Caco-2 (cell line): ENCODE measurements around the gene NCAM2. TPM values are rescaled to one million over a fixed set of nuclear protein-coding genes. Genes with fewer than 3 reads are reported as not detected.

Experiments
- BruUV-seq: library from RNA; stranded (reverse); fragments of 400-500 nt; replicated peaks from 2 replicates; lab custom pipeline; 2021; lab: Mats Ljungman, UMichigan
- CTCF ChIA-PET: fragments of 300-600 bp; sonication (Branson Sonifier 250); formaldehyde crosslinking; loops from one replicate; lab custom pipeline; 2022; ENCODE audit warnings: antibody characterized with exemption; lab: Charles Lee
- POLR2A ChIA-PET: fragments of 300-600 bp; sonication (Branson Sonifier 250); formaldehyde crosslinking; loops from one replicate; lab custom pipeline; 2022; ENCODE audit warnings: antibody characterized with exemption; lab: Charles Lee
- DNase-seq, 2 experiments: peaks; one replicate each; pipeline versions ENCODE4 v3.0.0 to v3.0.0-alpha.2; 2020 to 2022
- H3K27me3 ChIP-seq: replicated peaks from 2 replicates; pipeline ENCODE4 v1.6.0; 2011; ENCODE audit warnings: low read length; ENCODE audit not compliant: control insufficient read depth, insufficient read depth
- H3K36me3 ChIP-seq: 2 replicates; pipeline ENCODE4 v1.5.1; 2011; ENCODE audit warnings: low read length; ENCODE audit not compliant: control insufficient read depth, insufficient read depth
- H3K4me1 ChIP-seq: fragments of 250-450 bp; sonication (Bioruptor Pico); 2 replicates; pipeline ENCODE4 v1.5.1; 2020; ENCODE audit warnings: mild to moderate bottlenecking
- H3K4me3 ChIP-seq: 2 replicates; pipeline ENCODE4 v1.5.1; 2011; ENCODE audit warnings: low read depth, mild to moderate bottlenecking, control low read depth, low read length
- H3K9me3 ChIP-seq: fragments of 250-450 bp; sonication (Bioruptor Pico); 2 replicates; pipeline ENCODE4 v1.5.1; 2020; ENCODE audit warnings: mild to moderate bottlenecking, moderate library complexity
- H3K27ac Mint-ChIP-seq: one replicate; pipeline ENCODE4 v1.8.0; 2022; ENCODE audit warnings: mixed read lengths; ENCODE audit not compliant: unreplicated experiment
- H3K27me3 Mint-ChIP-seq: one replicate; pipeline ENCODE4 v1.8.0; 2022; ENCODE audit warnings: mixed read lengths; ENCODE audit not compliant: insufficient read depth, unreplicated experiment
- H3K36me3 Mint-ChIP-seq: one replicate; pipeline ENCODE4 v1.8.0; 2022; ENCODE audit warnings: mild to moderate bottlenecking, mixed read lengths; ENCODE audit not compliant: insufficient read depth, unreplicated experiment
- H3K4me1 Mint-ChIP-seq: one replicate; pipeline ENCODE4 v1.8.0; 2022; ENCODE audit warnings: low read depth, mixed read lengths; ENCODE audit not compliant: unreplicated experiment
- H3K4me3 Mint-ChIP-seq: one replicate; pipeline ENCODE4 v1.8.0; 2022; ENCODE audit warnings: mild to moderate bottlenecking, moderate library complexity, mixed read lengths; ENCODE audit not compliant: unreplicated experiment
- H3K9me3 Mint-ChIP-seq: one replicate; pipeline ENCODE4 v1.8.0; 2022; ENCODE audit warnings: mixed read lengths; ENCODE audit not compliant: unreplicated experiment
- intact Hi-C: fragments of 100-400 bp; cut with micrococcal nuclease; formaldehyde crosslinking; loops from one replicate; pipeline ENCODE4 v1.10.0; 2022; ENCODE audit not compliant: unreplicated experiment
- total RNA-seq: library from RNA; stranded (reverse); gene quantifications from 2 replicates; pipeline ENCODE4 v1.2.3, GENCODE V29; 2022
- TF ChIP-seq, protein P1 (sequence below), 2 experiments: fragments of 200-600 bp in 1 of 2; IDR thresholded peaks; 1 replicate in 1 of 2; 2 replicates in 1 of 2; pipeline versions ENCODE4 v1.5.1 to v1.8.0; 2011 to 2022; ENCODE audit warnings: antibody characterized with exemption in 1 of 2, control low read depth in 1 of 2, inconsistent platforms in 1 of 2, low read depth in 1 of 2, low read length in 1 of 2, mild to moderate bottlenecking in 1 of 2, moderate library complexity in 1 of 2; ENCODE audit not compliant: insufficient read depth in 1 of 2, severe bottlenecking in 1 of 2, unreplicated experiment in 1 of 2

NCAM2 gene
- total RNA-seq, 1 experiment from 2014 or later, result not detected

- intact Hi-C loops, result no loop called here
- Histone ChIP-seq H3K9me3 (no peaks in the 10 kb centered on the region), H3K27me3 (no peaks in the 10 kb centered on the region), H3K4me1 (no peaks in the 10 kb centered on the region), H3K4me3 (no peak overlapping the region), H3K36me3 (no peaks in the 10 kb centered on the region)
- Mint-ChIP-seq H3K36me3 (no peaks in the 10 kb centered on the region), H3K9me3 (no peaks in the 10 kb centered on the region), H3K4me1 (no peaks in the 10 kb centered on the region), H3K27ac (no peak overlapping the region), H3K27me3 (peaks cover 8% of the 10 kb centered on the region), H3K4me3 (no peak overlapping the region)
- no TSS peak for BruUV-seq
- ChIA-PET POLR2A (no interaction called here), CTCF (interaction anchor here (1.4 kb wide), 1 partner anchor 101 kb away, joined by 3 read pairs; no protein-coding TSS in a partner anchor)
- TF ChIP-seq, protein P1, sequence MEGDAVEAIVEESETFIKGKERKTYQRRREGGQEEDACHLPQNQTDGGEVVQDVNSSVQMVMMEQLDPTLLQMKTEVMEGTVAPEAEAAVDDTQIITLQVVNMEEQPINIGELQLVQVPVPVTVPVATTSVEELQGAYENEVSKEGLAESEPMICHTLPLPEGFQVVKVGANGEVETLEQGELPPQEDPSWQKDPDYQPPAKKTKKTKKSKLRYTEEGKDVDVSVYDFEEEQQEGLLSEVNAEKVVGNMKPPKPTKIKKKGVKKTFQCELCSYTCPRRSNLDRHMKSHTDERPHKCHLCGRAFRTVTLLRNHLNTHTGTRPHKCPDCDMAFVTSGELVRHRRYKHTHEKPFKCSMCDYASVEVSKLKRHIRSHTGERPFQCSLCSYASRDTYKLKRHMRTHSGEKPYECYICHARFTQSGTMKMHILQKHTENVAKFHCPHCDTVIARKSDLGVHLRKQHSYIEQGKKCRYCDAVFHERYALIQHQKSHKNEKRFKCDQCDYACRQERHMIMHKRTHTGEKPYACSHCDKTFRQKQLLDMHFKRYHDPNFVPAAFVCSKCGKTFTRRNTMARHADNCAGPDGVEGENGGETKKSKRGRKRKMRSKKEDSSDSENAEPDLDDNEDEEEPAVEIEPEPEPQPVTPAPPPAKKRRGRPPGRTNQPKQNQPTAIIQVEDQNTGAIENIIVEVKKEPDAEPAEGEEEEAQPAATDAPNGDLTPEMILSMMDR (IDR thresholded peaks at IDR 0.05; ENCODE audit: insufficient read depth in 1 of 2, low read depth in 1 of 2, low read length in 1 of 2, severe bottlenecking in 1 of 2, unreplicated experiment in 1 of 2), result no peak
- DNase-seq, result no peak
Measured at GRCh38 chr21:21000591-21001175, 2.5 kb downstream of the NCAM2 start.

- Histone ChIP-seq H3K36me3 (no peaks in the 10 kb centered on the region), H3K27me3 (no peaks in the 10 kb centered on the region), H3K4me3 (no peak overlapping the region), H3K4me1 (no peaks in the 10 kb centered on the region), H3K9me3 (no peaks in the 10 kb centered on the region)
- H3K9me3 Mint-ChIP-seq, result no peaks in the 10 kb centered on the region
- peaks cover 8% of the 10 kb centered on the region for H3K27me3 Mint-ChIP-seq
- no peak for DNase-seq
- H3K36me3 Mint-ChIP-seq, result no peaks in the 10 kb centered on the region
- no peak overlapping the region for H3K27ac Mint-ChIP-seq
- no TSS peak for BruUV-seq
- CTCF ChIA-PET, result no interaction called here
- H3K4me1 Mint-ChIP-seq, result no peaks in the 10 kb centered on the region
- TF ChIP-seq, protein P1 (IDR thresholded peaks at IDR 0.05; ENCODE audit: insufficient read depth in 1 of 2, low read depth in 1 of 2, low read length in 1 of 2, severe bottlenecking in 1 of 2, unreplicated experiment in 1 of 2), result no peak
- intact Hi-C loops, result no loop called here
- POLR2A ChIA-PET, result no interaction called here
- no peak overlapping the region for H3K4me3 Mint-ChIP-seq
Measured at GRCh38 chr21:21001591-21002100, 3.4 kb downstream of the NCAM2 start.

GRCh38 chr21:21002153-21002552 lies 3.9 kb downstream of the NCAM2 start:
- Histone ChIP-seq H3K36me3 (no peaks in the 10 kb centered on the region), H3K4me3 (no peak overlapping the region), H3K27me3 (no peaks in the 10 kb centered on the region), H3K9me3 (no peaks in the 10 kb centered on the region), H3K4me1 (no peaks in the 10 kb centered on the region)
- Mint-ChIP-seq H3K36me3 (no peaks in the 10 kb centered on the region), H3K27ac (no peak overlapping the region), H3K4me3 (no peak overlapping the region), H3K27me3 (peaks cover 8% of the 10 kb centered on the region), H3K9me3 (no peaks in the 10 kb centered on the region), H3K4me1 (no peaks in the 10 kb centered on the region)
- intact Hi-C loops, result no loop called here
- DNase-seq, result no peak
- CTCF ChIA-PET, result no interaction called here
- TF ChIP-seq, protein P1 (IDR thresholded peaks at IDR 0.05; ENCODE audit: insufficient read depth in 1 of 2, low read depth in 1 of 2, low read length in 1 of 2, severe bottlenecking in 1 of 2, unreplicated experiment in 1 of 2), result no peak
- BruUV-seq, result no TSS peak
- POLR2A ChIA-PET, result no interaction called here
